ENCODE measurements around the gene GIPC3.
"Not testable (repeated sequence)": the region's sequence is repeated elsewhere in the genome, so short reads cannot be mapped to it uniquely, and the experiment has no call there.

GIPC3 gene

GRCh38 chr19:3576696-3577443 is 8.4 kb upstream of the GIPC3 start:
- no peak for DNase-seq (ENCODE audit: low read depth in 2 of 3, low spot score in 1 of 3)

- DNase-seq (ENCODE audit: low read depth in 2 of 3, low spot score in 1 of 3): no peak
Measured at GRCh38 chr19:3577723-3578344, 7.4 kb upstream of the GIPC3 start.

GRCh38 chr19:3578390-3578789 is 6.9 kb upstream of the GIPC3 start:
- DNase-seq (ENCODE audit: low read depth in 2 of 3, low spot score in 1 of 3): no peak

GRCh38 chr19:3580156-3580934 is 4.9 kb upstream of the GIPC3 start:
- no peak for DNase-seq (ENCODE audit: low read depth in 2 of 3, low spot score in 1 of 3)

GRCh38 chr19:3581792-3582191 is 3.5 kb upstream of the GIPC3 start:
- not testable (repeated sequence) for DNase-seq (ENCODE audit: low read depth in 2 of 3, low spot score in 1 of 3)

DNA sequence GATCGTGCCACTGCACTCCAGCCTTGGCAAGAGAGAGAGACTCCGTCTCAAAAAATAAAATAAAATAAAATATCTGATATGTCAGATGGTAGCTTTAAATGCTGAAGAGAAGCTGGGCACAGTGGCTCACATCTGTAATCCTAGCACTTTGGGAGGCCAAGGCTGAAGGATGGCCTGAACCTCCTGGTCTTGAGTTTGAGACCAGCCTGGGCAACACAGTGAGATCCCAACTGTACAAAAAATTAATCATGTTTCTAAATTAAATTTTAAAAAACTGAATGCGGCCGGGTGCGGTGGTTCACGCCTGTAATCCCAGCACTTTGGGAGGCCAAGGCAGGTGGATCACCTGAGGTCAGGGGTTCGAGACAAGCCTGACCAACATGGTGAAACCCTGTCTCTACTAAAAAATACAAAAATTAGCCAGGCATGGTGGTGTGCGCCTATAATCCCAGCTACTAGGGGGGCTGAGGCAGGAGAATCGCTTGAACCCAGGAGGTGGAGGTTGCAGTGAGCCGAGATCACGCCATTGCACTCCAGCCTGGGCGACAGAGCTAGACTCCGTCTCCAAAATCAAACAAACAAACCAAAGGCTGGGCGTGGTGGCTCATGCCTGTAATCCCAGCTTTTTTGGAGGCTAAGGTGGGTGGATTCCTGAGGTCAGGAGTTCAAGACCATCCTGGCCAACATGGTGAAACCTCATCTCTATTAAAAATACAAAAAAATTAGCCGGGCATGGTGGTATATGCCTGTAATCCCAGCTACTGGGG is 1.1 kb upstream of the GIPC3 start:
- DNase-seq (ENCODE audit: low read depth in 2 of 3, low spot score in 1 of 3): not testable (repeated sequence)

- no peak for DNase-seq (ENCODE audit: low read depth in 2 of 3, low spot score in 1 of 3)
Measured at GRCh38 chr19:3586127-3586626, 899 bp downstream of the GIPC3 start.

GRCh38 chr19:3586707-3587346 is 1.5 kb downstream of the GIPC3 start:
- DNase-seq (ENCODE audit: low read depth in 2 of 3, low spot score in 1 of 3): no peak

- DNase-seq (ENCODE audit: low read depth in 2 of 3, low spot score in 1 of 3): no peak
Measured at GRCh38 chr19:3589439-3589838, 4.2 kb downstream of the GIPC3 start.

GRCh38 chr19:3589949-3590348 is 4.7 kb downstream of the GIPC3 start:
- DNase-seq (ENCODE audit: low read depth in 2 of 3, low spot score in 1 of 3): no peak

GRCh38 chr19:3590991-3591659 is 5.8 kb downstream of the GIPC3 start:
- DNase-seq (ENCODE audit: low read depth in 2 of 3, low spot score in 1 of 3): no peak

GRCh38 chr19:3591876-3592613 is 6.8 kb downstream of the GIPC3 start:
- no peak for DNase-seq (ENCODE audit: low read depth in 2 of 3, low spot score in 1 of 3)

GRCh38 chr19:3593156-3593555 is 7.9 kb downstream of the GIPC3 start:
- no peak for DNase-seq (ENCODE audit: low read depth in 2 of 3, low spot score in 1 of 3)

DNA sequence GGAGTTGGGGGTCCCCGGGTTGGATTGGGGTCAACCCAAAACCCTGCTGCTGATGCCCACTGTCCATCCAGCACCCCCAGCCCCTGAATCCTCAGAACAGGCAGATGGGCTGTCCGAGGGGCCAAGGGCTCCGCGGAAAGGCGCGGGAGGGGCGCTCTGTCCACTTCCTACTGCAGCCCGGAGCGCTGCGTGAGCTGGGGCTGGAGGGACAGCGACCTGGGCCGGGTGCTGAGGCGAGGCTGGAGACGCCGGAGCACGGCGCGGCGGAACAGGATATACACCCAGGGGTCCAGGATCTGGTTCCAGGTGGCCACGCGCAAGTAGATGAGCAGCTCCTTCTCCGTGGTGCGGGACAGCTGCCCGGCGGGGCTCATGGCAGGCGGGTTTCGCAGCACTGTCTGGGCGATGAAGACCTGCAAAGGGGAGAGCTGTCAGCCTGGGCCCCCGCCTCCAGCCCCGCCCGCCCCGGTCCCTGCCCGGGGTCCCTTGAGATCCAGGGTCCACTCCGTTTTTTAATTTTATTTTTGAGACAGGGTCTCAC is 10.3 kb downstream of the GIPC3 start:
- DNase-seq (ENCODE audit: low read depth in 2 of 3, low spot score in 1 of 3): no peak

DNA sequence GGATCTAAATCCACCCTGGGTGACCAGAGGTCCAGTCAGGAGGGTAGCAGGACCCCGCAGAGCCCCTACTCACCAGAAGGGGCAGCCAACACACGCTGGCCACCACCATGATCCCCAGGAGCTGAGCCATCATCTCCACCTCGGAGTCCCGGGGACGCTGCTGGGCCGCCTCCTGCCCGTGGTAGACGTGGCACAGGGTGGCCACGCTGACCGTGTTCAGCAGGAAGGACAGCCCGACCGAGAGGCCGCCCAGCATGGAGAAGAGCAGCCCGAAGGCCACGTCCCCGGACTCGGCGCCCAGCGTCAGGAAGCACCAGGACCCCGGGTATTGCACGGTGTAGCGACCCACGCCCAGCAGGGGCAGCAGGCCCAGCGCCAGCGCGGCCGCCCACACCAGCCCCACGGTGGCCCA is 14.5 kb downstream of the GIPC3 start:
- no peak for DNase-seq (ENCODE audit: low read depth in 2 of 3, low spot score in 1 of 3)

- DNase-seq (ENCODE audit: low read depth in 2 of 3, low spot score in 1 of 3): no peak
Measured at GRCh38 chr19:3601021-3601420, 15.7 kb downstream of the GIPC3 start.

DNA sequence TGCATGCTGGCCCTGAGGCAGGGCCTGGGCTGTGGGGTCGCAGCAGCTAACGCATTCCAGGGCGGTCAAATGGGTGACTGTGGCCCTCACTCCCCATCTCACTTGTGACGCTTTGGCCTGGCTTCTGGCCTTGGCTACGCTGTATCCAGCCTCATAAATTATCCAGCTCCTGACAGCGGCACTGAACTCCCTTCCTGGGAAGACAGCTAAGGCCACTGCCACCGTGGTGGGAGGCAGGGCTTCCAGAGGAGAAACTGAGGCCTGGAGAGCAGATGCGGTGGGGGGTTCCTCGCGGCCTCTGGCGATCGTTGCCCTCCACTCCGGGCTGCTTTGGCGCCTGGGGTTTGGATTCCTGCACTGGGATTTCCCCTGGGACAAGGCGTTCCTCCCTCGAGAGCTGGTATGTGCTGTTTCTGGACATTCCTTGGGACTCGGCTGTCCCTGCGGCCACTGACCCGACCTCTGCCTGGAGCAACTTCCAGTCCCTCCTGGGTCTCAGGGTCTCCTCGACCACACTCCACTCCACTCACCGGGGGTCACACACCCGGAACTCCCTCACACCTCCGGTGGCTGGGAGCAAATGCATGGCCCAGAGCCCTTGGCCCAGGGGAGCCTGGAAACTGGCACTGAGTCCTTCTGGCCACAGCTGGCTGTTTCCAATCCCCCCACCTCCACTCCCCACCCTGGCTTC is 18.0 kb downstream of the GIPC3 start:
- DNase-seq (ENCODE audit: low read depth in 2 of 3, low spot score in 1 of 3): no peak

DNA sequence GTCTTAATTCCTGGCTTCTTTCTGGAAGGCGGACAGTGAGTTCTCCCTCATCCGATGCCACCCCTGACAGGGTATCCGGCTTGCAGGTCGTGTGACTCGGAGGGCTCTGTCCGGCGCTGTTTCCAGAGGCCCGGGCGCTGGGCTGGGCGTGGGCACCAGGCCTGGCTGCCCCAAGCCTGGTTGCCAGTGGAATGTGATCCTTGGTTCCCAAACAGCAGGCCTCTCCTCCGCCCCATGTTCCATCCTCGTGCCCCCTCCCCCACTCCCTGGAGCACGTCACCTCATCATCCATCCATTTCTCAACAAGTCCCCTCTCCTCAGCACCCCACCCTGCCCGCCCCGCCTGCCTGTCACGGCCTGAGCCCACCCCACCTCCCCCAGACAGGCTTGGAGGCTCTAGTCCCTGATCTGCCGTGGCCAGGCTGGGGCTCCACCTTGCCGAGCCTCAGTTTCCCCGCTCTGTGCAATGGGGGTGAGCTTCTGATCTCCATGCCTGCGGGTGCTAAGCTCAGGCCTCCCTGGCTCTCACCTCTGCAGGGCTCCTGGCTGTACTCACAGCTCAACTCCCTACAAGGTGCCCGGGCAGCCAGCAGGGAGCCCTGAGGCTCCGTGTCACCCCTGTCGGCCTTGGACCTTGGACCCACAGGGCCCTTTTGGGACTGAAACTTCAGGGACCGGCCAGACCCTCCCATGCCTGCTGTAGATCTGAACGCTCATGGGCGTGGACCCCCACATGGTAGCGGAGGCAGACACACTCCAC is 19.1 kb downstream of the GIPC3 start:
- DNase-seq (ENCODE audit: low read depth in 2 of 3, low spot score in 1 of 3): no peak

Measured in stimulated activated CD4-positive, alpha-beta T cell treated with anti-CD3 and anti-CD28 coated beads, Interleukin-12 subunit alpha, Interleukin-12 subunit beta, amount 100 ng/mL, for 48 hours (primary cell).